Caco-2 (cell line): ENCODE data around the gene SMIM43. TPM values are rescaled to one million over a fixed set of nuclear protein-coding genes. Genes with fewer than 3 reads are reported as not detected.

Source experiments
- BruUV-seq: library from RNA; stranded (reverse); fragments of 400-500 nt; replicated peaks from 2 replicates; lab custom pipeline; 2021; lab: Mats Ljungman, UMichigan
- CTCF ChIA-PET: fragments of 300-600 bp; sonication (Branson Sonifier 250); formaldehyde crosslinking; loops from one replicate; lab custom pipeline; 2022; ENCODE audit warnings: antibody characterized with exemption; lab: Charles Lee
- POLR2A ChIA-PET: fragments of 300-600 bp; sonication (Branson Sonifier 250); formaldehyde crosslinking; loops from one replicate; lab custom pipeline; 2022; ENCODE audit warnings: antibody characterized with exemption; lab: Charles Lee
- DNase-seq, 2 experiments: peaks; one replicate each; pipeline versions ENCODE4 v3.0.0 to v3.0.0-alpha.2; 2020 to 2022
- H3K27me3 ChIP-seq: replicated peaks from 2 replicates; pipeline ENCODE4 v1.6.0; 2011; ENCODE audit warnings: low read length; ENCODE audit not compliant: control insufficient read depth, insufficient read depth
- H3K36me3 ChIP-seq: 2 replicates; pipeline ENCODE4 v1.5.1; 2011; ENCODE audit warnings: low read length; ENCODE audit not compliant: control insufficient read depth, insufficient read depth
- H3K4me1 ChIP-seq: fragments of 250-450 bp; sonication (Bioruptor Pico); 2 replicates; pipeline ENCODE4 v1.5.1; 2020; ENCODE audit warnings: mild to moderate bottlenecking
- H3K4me3 ChIP-seq: 2 replicates; pipeline ENCODE4 v1.5.1; 2011; ENCODE audit warnings: low read depth, mild to moderate bottlenecking, control low read depth, low read length
- H3K9me3 ChIP-seq: fragments of 250-450 bp; sonication (Bioruptor Pico); 2 replicates; pipeline ENCODE4 v1.5.1; 2020; ENCODE audit warnings: mild to moderate bottlenecking, moderate library complexity
- H3K27ac Mint-ChIP-seq: one replicate; pipeline ENCODE4 v1.8.0; 2022; ENCODE audit warnings: mixed read lengths; ENCODE audit not compliant: unreplicated experiment
- H3K27me3 Mint-ChIP-seq: one replicate; pipeline ENCODE4 v1.8.0; 2022; ENCODE audit warnings: mixed read lengths; ENCODE audit not compliant: insufficient read depth, unreplicated experiment
- H3K36me3 Mint-ChIP-seq: one replicate; pipeline ENCODE4 v1.8.0; 2022; ENCODE audit warnings: mild to moderate bottlenecking, mixed read lengths; ENCODE audit not compliant: insufficient read depth, unreplicated experiment
- H3K4me1 Mint-ChIP-seq: one replicate; pipeline ENCODE4 v1.8.0; 2022; ENCODE audit warnings: low read depth, mixed read lengths; ENCODE audit not compliant: unreplicated experiment
- H3K4me3 Mint-ChIP-seq: one replicate; pipeline ENCODE4 v1.8.0; 2022; ENCODE audit warnings: mild to moderate bottlenecking, moderate library complexity, mixed read lengths; ENCODE audit not compliant: unreplicated experiment
- H3K9me3 Mint-ChIP-seq: one replicate; pipeline ENCODE4 v1.8.0; 2022; ENCODE audit warnings: mixed read lengths; ENCODE audit not compliant: unreplicated experiment
- CTCF ChIP-seq, 2 experiments: fragments of 200-600 bp in 1 of 2; IDR thresholded peaks; 1 replicate in 1 of 2; 2 replicates in 1 of 2; pipeline versions ENCODE4 v1.5.1 to v1.8.0; 2011 to 2022; ENCODE audit warnings: antibody characterized with exemption in 1 of 2, control low read depth in 1 of 2, inconsistent platforms in 1 of 2, low read depth in 1 of 2, low read length in 1 of 2, mild to moderate bottlenecking in 1 of 2, moderate library complexity in 1 of 2; ENCODE audit not compliant: insufficient read depth in 1 of 2, severe bottlenecking in 1 of 2, unreplicated experiment in 1 of 2
- intact Hi-C: fragments of 100-400 bp; cut with micrococcal nuclease; formaldehyde crosslinking; loops from one replicate; pipeline ENCODE4 v1.10.0; 2022; ENCODE audit not compliant: unreplicated experiment
- total RNA-seq: library from RNA; stranded (reverse); gene quantifications from 2 replicates; pipeline ENCODE4 v1.2.3, GENCODE V29; 2022

Gene SMIM43
- total RNA-seq, 1 experiment from 2014 or later: not detected

GRCh38 chr4:121724671-121725070 is 40.3 kb downstream of the SMIM43 start:
- TF ChIP-seq CTCF (IDR thresholded peaks at IDR 0.05; ENCODE audit: insufficient read depth in 1 of 2, low read depth in 1 of 2, low read length in 1 of 2, severe bottlenecking in 1 of 2, unreplicated experiment in 1 of 2): no peak
- DNase-seq: no peak
- H3K4me3 ChIP-seq: no peak overlapping the region
- peaks cover 23% of the 10 kb centered on the region for H3K4me1 Mint-ChIP-seq
- H3K27me3 Mint-ChIP-seq: no peaks in the 10 kb centered on the region
- ChIA-PET CTCF (interaction anchor here (0.8 kb wide), 1 partner anchor 27 kb away, joined by 3 read pairs; no protein-coding TSS in a partner anchor), POLR2A (no interaction called here)
- no TSS peak for BruUV-seq
- H3K36me3 ChIP-seq: no peaks in the 10 kb centered on the region
- intact Hi-C loops: no loop called here
- H3K36me3 Mint-ChIP-seq: no peaks in the 10 kb centered on the region
- no peak overlapping the region for H3K4me3 Mint-ChIP-seq
- peaks cover 6% of the 10 kb centered on the region; the same call in 1 of the 2 replicates for H3K4me1 ChIP-seq
- no peaks in the 10 kb centered on the region for H3K27me3 ChIP-seq
- H3K9me3 ChIP-seq: no peaks in the 10 kb centered on the region
- no peaks in the 10 kb centered on the region for H3K9me3 Mint-ChIP-seq
- H3K27ac Mint-ChIP-seq: no peak overlapping the region

GRCh38 chr4:121721700-121722099 is 43.3 kb downstream of the SMIM43 start:
- Histone ChIP-seq H3K36me3 (no peaks in the 10 kb centered on the region), H3K4me1 (peaks cover 4% of the 10 kb centered on the region; the same call in 1 of the 2 replicates), H3K9me3 (no peaks in the 10 kb centered on the region), H3K4me3 (no peak overlapping the region), H3K27me3 (no peaks in the 10 kb centered on the region)
- DNase-seq: no peak
- POLR2A ChIA-PET: no interaction called here
- no peaks in the 10 kb centered on the region for H3K27me3 Mint-ChIP-seq
- CTCF ChIA-PET: interaction anchor here (0.5 kb wide), 1 partner anchor 24 kb away, joined by 3 read pairs; no protein-coding TSS in a partner anchor
- H3K4me1 Mint-ChIP-seq: peaks cover 17% of the 10 kb centered on the region
- BruUV-seq: no TSS peak
- H3K4me3 Mint-ChIP-seq: no peak overlapping the region
- no peak overlapping the region for H3K27ac Mint-ChIP-seq
- intact Hi-C loops: no loop called here
- no peaks in the 10 kb centered on the region for H3K9me3 Mint-ChIP-seq
- no peak for TF ChIP-seq CTCF (IDR thresholded peaks at IDR 0.05; ENCODE audit: insufficient read depth in 1 of 2, low read depth in 1 of 2, low read length in 1 of 2, severe bottlenecking in 1 of 2, unreplicated experiment in 1 of 2)
- H3K36me3 Mint-ChIP-seq: no peaks in the 10 kb centered on the region

- intact Hi-C loops: no loop called here
- ChIA-PET CTCF (no interaction called here), POLR2A (no interaction called here)
- Histone ChIP-seq H3K36me3 (no peaks in the 10 kb centered on the region), H3K4me1 (no peaks in the 10 kb centered on the region), H3K4me3 (no peak overlapping the region), H3K9me3 (no peaks in the 10 kb centered on the region), H3K27me3 (no peaks in the 10 kb centered on the region)
- H3K4me3 Mint-ChIP-seq: no peak overlapping the region
- H3K4me1 Mint-ChIP-seq: peaks cover 15% of the 10 kb centered on the region
- no TSS peak for BruUV-seq
- H3K36me3 Mint-ChIP-seq: peaks cover 4% of the 10 kb centered on the region
- H3K27me3 Mint-ChIP-seq: no peaks in the 10 kb centered on the region
- TF ChIP-seq CTCF (IDR thresholded peaks at IDR 0.05; ENCODE audit: insufficient read depth in 1 of 2, low read depth in 1 of 2, low read length in 1 of 2, severe bottlenecking in 1 of 2, unreplicated experiment in 1 of 2): no peak
- no peak for DNase-seq
- no peak overlapping the region for H3K27ac Mint-ChIP-seq
- no peaks in the 10 kb centered on the region for H3K9me3 Mint-ChIP-seq
These were observed 44.9 kb downstream of the SMIM43 start for GRCh38 chr4:121720109-121720508.
